Activated CD4-positive, alpha-beta T cell treated with anti-CD3 and anti-CD28 coated beads for 36 hours (primary cell): ENCODE results near the gene EPB41L2. TPM values are rescaled to one million over a fixed set of nuclear protein-coding genes. Genes with fewer than 3 reads are reported as not detected.
"Not testable (repeated sequence)": the region's sequence is repeated elsewhere in the genome, so short reads cannot be mapped to it uniquely, and the experiment has no call there.

ENCODE experiments used
- ATAC-seq: fragments of 200-7000 bp; cut with Tn5 transposase; one replicate; pipeline ENCODE4 v1.10.0; 2021; ENCODE audit warnings: mild to moderate bottlenecking, moderate library complexity
- CTCF ChIA-PET: fragments of 350-600 bp; sonication (Branson Sonifier 250); formaldehyde crosslinking; loops from one replicate; lab custom pipeline; 2021; ENCODE audit warnings: antibody characterized with exemption; lab: Charles Lee
- POLR2A ChIA-PET: fragments of 350-600 bp; sonication (Branson Sonifier 250); formaldehyde crosslinking; loops from one replicate; lab custom pipeline; 2021; ENCODE audit warnings: antibody characterized with exemption, inconsistent platforms; lab: Charles Lee
- DNase-seq: peaks from one replicate; pipeline ENCODE4 v3.0.0-alpha.2; 2020
- H3K27ac Mint-ChIP-seq: one replicate; pipeline ENCODE4 v1.8.0; 2021; ENCODE audit warnings: mixed read lengths
- H3K27me3 Mint-ChIP-seq: one replicate; pipeline ENCODE4 v1.8.0; 2021; ENCODE audit warnings: mixed read lengths
- H3K36me3 Mint-ChIP-seq: one replicate; pipeline ENCODE4 v1.8.0; 2021; ENCODE audit warnings: low read depth, mixed read lengths
- H3K4me1 Mint-ChIP-seq: one replicate; pipeline ENCODE4 v1.8.0; 2021; ENCODE audit warnings: mixed read lengths
- H3K4me3 Mint-ChIP-seq: one replicate; pipeline ENCODE4 v1.8.0; 2021; ENCODE audit warnings: mild to moderate bottlenecking, moderate library complexity, mixed read lengths
- H3K9me3 Mint-ChIP-seq: one replicate; pipeline ENCODE4 v1.8.0; 2021; ENCODE audit warnings: low read depth, mixed read lengths
- intact Hi-C, 2 experiments: fragments of 100-400 bp; cut with DNase I in 1 of 2; cut with micrococcal nuclease in 1 of 2; formaldehyde crosslinking; loops; one replicate each; pipeline versions ENCODE4 v1.14.2 to v1.15.1; 2022 to 2024; cut with DNase I, micrococcal nuclease
- total RNA-seq, 2 experiments: library from RNA; stranded (reverse); gene quantifications; one replicate each; pipeline ENCODE4 v1.2.3, GENCODE V29; 2021

Gene EPB41L2
- total RNA-seq, 2 experiments from 2014 or later, result 33.3 to 43.4 TPM

DNA sequence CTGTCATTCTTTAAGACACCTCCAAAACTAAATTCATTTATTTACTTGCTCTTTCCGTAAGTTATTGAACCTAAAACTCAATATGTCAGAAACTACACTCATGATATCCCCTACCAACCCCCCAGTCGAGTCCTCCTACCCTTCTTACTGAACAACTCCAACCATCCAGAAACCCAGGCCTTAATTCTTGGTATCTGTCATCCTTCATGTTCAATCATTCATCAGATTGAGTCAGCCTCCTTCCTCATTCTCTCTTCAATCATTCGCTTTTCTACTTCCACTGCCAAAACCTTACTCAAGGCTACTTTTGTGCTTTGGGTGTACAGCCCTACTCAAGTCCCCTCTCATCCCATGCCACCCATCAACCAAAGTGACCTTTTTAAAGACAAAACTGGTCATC lies 140.1 kb downstream of the EPB41L2 start:
- Mint-ChIP-seq H3K36me3 (peaks cover 2% of the 10 kb centered on the region), H3K27me3 (no peaks in the 10 kb centered on the region), H3K27ac (no peak overlapping the region), H3K4me1 (no peaks in the 10 kb centered on the region), H3K4me3 (no peak overlapping the region), H3K9me3 (no peaks in the 10 kb centered on the region)
- DNase-seq, result no peak
- ATAC-seq, result no peak
- ChIA-PET CTCF (no interaction called here), POLR2A (no interaction called here)
- intact Hi-C loops, result no loop called here

DNA sequence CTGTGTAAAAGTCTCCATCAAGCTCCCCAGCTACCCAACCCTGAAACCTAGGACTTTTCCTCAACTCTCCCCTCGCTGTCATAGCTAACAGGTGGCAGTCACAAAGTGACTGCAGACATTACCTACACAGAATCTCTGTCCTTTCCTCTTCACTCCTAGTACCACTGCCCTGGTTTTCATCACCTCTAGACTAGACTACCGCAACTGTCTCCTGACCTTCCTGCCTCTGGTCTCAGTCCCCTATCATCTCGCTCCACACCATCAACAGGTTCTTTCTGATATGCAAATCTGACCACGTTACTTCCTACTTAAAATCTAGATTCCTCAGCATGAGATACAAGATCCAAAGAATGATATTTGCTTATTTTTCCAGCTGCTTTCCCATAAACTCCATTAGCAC lies 142.1 kb downstream of the EPB41L2 start:
- Mint-ChIP-seq H3K36me3 (peaks cover 1% of the 10 kb centered on the region), H3K27me3 (no peaks in the 10 kb centered on the region), H3K27ac (no peak overlapping the region), H3K4me1 (no peaks in the 10 kb centered on the region), H3K9me3 (no peaks in the 10 kb centered on the region), H3K4me3 (no peak overlapping the region)
- ATAC-seq (no peak), DNase-seq (no peak)
- ChIA-PET POLR2A (no interaction called here), CTCF (interaction anchor here (0.6 to 1.4 kb wide), 2 partner anchors 8 to 15 kb away, joined by 3 read pairs; no protein-coding TSS in a partner anchor)
- intact Hi-C loops, result no loop called here

DNA sequence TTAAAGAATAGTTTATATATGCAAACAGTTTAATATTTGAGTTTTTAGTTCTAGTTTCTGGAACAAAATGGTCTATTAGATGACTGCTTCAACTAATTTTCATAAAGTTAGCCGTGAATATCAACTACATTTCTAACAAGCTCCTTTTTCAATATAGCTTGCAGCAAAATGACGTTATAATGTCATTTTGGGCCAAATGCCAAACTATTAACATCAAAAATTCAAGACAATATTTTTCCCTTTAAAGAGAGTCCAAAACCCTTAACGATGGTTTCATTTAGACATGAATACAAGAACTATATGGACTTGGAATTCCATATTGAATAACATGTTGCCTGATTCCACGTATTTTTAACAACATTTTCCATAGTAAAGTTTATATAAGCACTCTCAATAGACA lies 144.9 kb downstream of the EPB41L2 start:
- CTCF ChIA-PET, result interaction anchor here (0.6 kb wide), 2 partner anchors 196 to 343 kb away, joined by 3 read pairs; no protein-coding TSS in a partner anchor
- H3K4me1 Mint-ChIP-seq, result peaks cover 2% of the 10 kb centered on the region
- no peak for DNase-seq
- intact Hi-C loops, result no loop called here
- H3K4me3 Mint-ChIP-seq, result no peak overlapping the region
- H3K27ac Mint-ChIP-seq, result no peak overlapping the region
- H3K9me3 Mint-ChIP-seq, result no peaks in the 10 kb centered on the region
- H3K36me3 Mint-ChIP-seq, result no peaks in the 10 kb centered on the region
- POLR2A ChIA-PET, result no interaction called here
- ATAC-seq, result no peak
- H3K27me3 Mint-ChIP-seq, result no peaks in the 10 kb centered on the region

DNA sequence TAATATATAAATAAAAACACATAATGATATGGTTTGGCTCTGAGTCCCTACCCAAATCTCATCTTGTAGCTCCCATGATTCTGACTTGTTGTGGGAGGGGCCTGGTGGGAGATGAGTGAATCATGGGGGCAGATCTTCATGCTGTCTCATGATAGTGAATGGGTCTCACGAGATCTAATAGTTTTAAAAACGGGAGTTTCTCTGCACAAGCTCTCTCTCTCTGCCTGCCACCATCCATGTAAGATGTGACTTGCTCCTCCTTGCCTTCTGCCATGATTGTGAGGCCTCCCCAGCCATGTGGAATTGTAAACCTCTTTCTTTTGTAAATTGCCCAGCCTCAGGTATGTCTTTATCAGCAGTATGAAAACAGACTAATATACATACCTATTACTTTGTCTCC lies 147.4 kb downstream of the EPB41L2 start:
- peaks cover 10% of the 10 kb centered on the region for H3K4me1 Mint-ChIP-seq
- CTCF ChIA-PET, H3K36me3 Mint-ChIP-seq, intact Hi-C loops, H3K27me3 Mint-ChIP-seq, POLR2A ChIA-PET, H3K9me3 Mint-ChIP-seq, H3K4me3 Mint-ChIP-seq, H3K27ac Mint-ChIP-seq, ATAC-seq, DNase-seq: not testable (repeated sequence)

DNA sequence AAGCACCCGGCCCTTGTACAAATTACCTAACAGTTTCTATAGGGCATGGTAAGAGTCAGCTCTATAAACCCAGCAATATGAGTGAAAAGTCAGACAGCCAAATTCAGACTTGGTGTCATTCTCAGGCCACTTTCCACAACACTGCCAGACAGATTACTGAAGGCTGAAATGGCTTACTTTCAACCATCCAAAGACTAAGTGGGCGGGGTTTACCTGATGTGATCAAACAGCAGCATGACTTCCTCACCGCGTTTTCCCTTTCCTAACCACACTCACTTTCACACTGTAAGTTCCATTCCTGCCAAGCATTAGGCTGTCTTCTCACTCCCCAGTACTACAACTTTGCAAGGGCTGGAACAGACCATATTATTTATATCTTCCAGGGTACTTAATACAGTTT lies 149.9 kb downstream of the EPB41L2 start:
- ATAC-seq (peak; percentile 80), DNase-seq (peak; percentile 21)
- CTCF ChIA-PET, result no interaction called here
- Mint-ChIP-seq H3K27ac (no peak overlapping the region), H3K4me3 (no peak overlapping the region), H3K36me3 (peaks cover 2% of the 10 kb centered on the region), H3K4me1 (peaks cover 12% of the 10 kb centered on the region), H3K27me3 (no peaks in the 10 kb centered on the region), H3K9me3 (peaks cover 4% of the 10 kb centered on the region)
- intact Hi-C loops, result no loop called here
- POLR2A ChIA-PET, result no interaction called here

DNA sequence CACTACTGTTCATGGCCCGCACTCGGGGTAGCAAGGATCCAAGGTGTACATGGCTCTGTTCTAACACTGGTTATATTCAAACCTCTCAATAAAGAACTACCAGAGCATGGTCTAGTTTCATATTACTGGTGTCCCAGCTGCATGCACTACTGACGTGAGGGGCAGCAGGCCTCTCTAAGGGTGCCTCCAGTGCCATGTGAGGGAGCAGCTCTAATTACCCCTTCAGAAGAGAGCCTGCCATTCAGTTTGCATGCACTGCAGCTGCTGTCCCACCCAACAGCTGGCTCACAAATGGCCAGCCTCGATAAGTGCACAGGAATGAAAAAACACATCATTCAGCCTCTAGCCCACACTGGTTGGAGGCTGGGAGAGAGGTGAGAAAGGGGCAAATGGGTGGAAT lies 150.6 kb downstream of the EPB41L2 start:
- no peaks in the 10 kb centered on the region for H3K27me3 Mint-ChIP-seq
- peaks cover 4% of the 10 kb centered on the region for H3K9me3 Mint-ChIP-seq
- intact Hi-C loops, result no loop called here
- no peak for ATAC-seq
- ChIA-PET POLR2A (no interaction called here), CTCF (no interaction called here)
- H3K36me3 Mint-ChIP-seq, result peaks cover 2% of the 10 kb centered on the region
- no peak overlapping the region for H3K4me3 Mint-ChIP-seq
- peaks cover 13% of the 10 kb centered on the region for H3K4me1 Mint-ChIP-seq
- H3K27ac Mint-ChIP-seq, result no peak overlapping the region
- no peak for DNase-seq

DNA sequence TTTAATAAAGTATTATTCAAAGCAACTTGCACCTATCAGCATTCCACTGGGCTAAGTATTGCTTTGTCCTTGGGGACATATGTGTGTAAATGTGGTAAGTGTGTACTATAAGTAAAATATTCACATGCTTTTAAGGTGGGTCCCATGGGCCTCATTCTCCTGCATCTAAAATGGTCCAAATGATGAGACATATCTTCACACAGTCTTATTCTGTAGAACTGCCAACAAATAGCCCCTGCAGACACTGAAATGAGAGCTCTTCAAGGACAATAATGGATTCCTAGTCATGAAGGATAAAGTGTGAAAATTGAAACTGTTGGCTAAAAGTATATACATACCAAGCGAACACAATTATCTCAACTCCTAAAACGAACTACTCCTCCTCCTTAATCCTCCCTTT lies 154.1 kb downstream of the EPB41L2 start:
- intact Hi-C loops, result no loop called here
- Mint-ChIP-seq H3K27ac (no peak overlapping the region), H3K27me3 (no peaks in the 10 kb centered on the region), H3K4me1 (peaks cover 13% of the 10 kb centered on the region), H3K4me3 (no peak overlapping the region), H3K9me3 (peaks cover 4% of the 10 kb centered on the region), H3K36me3 (peaks cover 2% of the 10 kb centered on the region)
- POLR2A ChIA-PET, result no interaction called here
- no peak for DNase-seq
- CTCF ChIA-PET, result no interaction called here
- no peak for ATAC-seq

DNA sequence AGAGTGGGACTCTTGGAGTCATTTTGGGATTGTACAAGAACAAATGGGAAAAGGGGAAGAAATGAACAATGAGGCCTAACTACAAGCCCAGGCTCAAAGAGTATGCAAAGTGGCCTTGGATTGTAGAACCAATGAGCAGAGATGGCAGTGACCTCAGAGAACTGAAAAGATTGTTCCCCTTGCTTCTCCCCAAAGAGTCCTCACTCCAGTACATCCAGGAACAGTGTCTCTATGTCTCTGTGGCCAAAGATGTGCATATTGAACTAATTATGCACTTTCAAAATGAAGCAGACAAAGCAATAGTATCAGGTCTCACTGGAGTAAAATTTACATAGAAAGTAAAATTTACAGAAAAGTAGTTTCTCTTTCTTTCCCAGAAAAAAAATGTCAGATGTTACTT lies 154.9 kb downstream of the EPB41L2 start:
- POLR2A ChIA-PET, result no interaction called here
- Mint-ChIP-seq H3K27me3 (no peaks in the 10 kb centered on the region), H3K9me3 (peaks cover 4% of the 10 kb centered on the region), H3K4me1 (peaks cover 11% of the 10 kb centered on the region), H3K4me3 (no peak overlapping the region), H3K36me3 (peaks cover 2% of the 10 kb centered on the region), H3K27ac (no peak overlapping the region)
- intact Hi-C loops, result no loop called here
- no peak for DNase-seq
- ATAC-seq, result no peak
- CTCF ChIA-PET, result no interaction called here

DNA sequence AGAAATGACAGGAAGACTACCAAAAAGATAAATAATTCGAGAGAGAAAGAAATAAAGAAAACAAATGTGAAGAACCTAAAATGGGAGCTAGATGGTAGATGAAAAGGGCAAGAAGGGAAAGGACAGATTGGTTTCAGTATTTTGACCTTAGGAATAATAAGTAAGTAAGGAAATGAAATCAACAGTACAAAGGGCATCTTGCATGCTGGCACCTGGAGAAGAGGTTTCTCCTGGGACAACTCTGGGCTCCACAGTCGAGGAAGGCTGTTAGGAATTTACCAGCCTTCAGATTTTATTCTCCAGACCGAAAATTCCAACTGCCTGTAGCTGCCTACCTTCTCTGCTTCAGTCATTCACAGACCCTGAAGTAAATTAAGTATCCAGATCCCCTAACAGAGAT lies 155.4 kb downstream of the EPB41L2 start:
- peaks cover 2% of the 10 kb centered on the region for H3K36me3 Mint-ChIP-seq
- intact Hi-C loops, result no loop called here
- DNase-seq (no peak), ATAC-seq (no peak)
- H3K27me3 Mint-ChIP-seq, result no peaks in the 10 kb centered on the region
- CTCF ChIA-PET, result no interaction called here
- peaks cover 6% of the 10 kb centered on the region for H3K4me1 Mint-ChIP-seq
- POLR2A ChIA-PET, result no interaction called here
- H3K27ac Mint-ChIP-seq, result no peak overlapping the region
- H3K9me3 Mint-ChIP-seq, result peaks cover 4% of the 10 kb centered on the region
- no peak overlapping the region for H3K4me3 Mint-ChIP-seq

DNA sequence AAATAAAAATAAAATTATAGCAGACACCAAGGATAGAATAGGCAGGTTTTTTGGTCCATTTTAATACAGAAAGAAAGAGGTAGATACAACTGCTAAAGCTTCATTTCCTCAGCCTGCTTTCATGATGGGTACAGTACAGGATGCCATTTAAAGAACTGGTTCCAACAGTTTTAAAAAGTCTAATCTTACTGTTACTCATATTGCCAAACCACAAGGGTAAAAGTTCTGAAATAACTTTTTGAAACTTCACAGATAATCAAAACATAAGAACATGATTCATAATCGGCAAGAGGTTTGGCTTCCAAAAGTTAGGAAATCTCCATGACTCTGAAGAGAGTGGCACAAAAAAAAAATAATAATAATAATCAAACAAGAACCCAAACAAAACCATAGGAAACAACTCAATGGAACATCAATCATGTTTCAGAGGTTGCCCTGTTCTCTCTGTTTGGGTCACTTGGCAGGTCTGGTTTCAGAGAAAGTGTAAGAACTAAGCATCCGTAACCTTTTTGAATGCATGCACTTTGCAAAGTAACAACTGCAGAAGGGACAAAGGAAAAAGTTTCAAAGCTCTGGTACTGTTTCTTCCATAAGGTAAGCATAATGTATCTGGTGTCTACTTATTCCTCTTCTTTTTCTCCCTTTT lies 156.2 kb downstream of the EPB41L2 start:
- Mint-ChIP-seq H3K36me3 (peaks cover 2% of the 10 kb centered on the region), H3K27me3 (no peaks in the 10 kb centered on the region), H3K27ac (no peak overlapping the region), H3K9me3 (peaks cover 4% of the 10 kb centered on the region), H3K4me3 (no peak overlapping the region), H3K4me1 (peaks cover 3% of the 10 kb centered on the region)
- ATAC-seq (no peak), DNase-seq (no peak)
- intact Hi-C loops, result no loop called here
- CTCF ChIA-PET, result interaction anchor here (0.8 to 1.1 kb wide), 2 partner anchors 13 to 22 kb away, joined by 3 read pairs; no protein-coding TSS in a partner anchor
- POLR2A ChIA-PET, result no interaction called here

DNA sequence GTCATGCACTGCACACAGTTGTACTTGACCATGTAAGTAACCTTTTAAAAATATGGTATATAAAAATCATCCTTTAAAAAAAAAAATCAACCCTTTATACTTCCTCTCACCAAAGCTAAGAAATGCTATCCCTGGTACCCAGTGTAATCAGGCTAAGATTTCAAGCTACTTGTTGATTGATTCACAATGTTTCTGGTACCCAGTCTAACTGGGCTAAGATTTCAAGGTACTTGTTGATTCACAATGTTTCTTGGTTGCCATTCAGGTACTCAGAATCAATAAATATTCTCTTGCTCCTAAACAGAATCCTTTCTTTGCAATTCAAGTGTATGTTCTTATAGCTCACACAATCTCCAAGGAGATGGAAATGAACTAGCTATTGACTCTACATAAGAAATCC lies 159.4 kb downstream of the EPB41L2 start:
- H3K4me1 Mint-ChIP-seq, result peaks cover 3% of the 10 kb centered on the region
- no peaks in the 10 kb centered on the region for H3K27me3 Mint-ChIP-seq
- DNase-seq (no peak), ATAC-seq (no peak)
- ChIA-PET POLR2A (interaction anchor here (0.6 kb wide), 1 partner anchor 629 kb away, joined by 3 read pairs; no protein-coding TSS in a partner anchor), CTCF (interaction anchor here (0.9 to 1.2 kb wide), 2 partner anchors 18 to 19 kb away, joined by 3 to 4 read pairs; no protein-coding TSS in a partner anchor)
- H3K27ac Mint-ChIP-seq, result no peak overlapping the region
- intact Hi-C loops, result no loop called here
- no peak overlapping the region for H3K4me3 Mint-ChIP-seq
- no peaks in the 10 kb centered on the region for H3K9me3 Mint-ChIP-seq
- no peaks in the 10 kb centered on the region for H3K36me3 Mint-ChIP-seq

DNA sequence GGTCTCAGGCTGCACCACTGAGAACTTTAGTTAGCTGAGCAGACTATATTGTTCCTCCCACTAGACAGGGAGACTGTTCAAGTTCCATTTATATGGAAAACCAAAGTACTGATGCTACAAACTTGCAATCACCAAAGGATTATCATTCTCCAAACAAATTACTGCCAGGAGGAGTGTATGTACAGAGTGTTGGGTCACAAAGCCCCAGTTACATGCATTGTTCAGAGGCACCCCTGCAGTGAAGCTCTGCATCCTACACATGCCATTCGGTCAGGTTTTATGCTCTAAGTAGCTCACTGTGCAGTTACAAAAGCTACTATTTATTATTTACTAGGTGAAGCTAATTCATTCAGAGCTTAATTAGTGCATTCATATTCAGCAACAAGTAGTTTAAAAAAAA lies 160.0 kb downstream of the EPB41L2 start:
- CTCF ChIA-PET, result interaction anchor here (0.6 to 1.2 kb wide), 3 partner anchors 17 to 206 kb away, joined by 3 to 4 read pairs (median 3); no protein-coding TSS in a partner anchor
- Mint-ChIP-seq H3K27me3 (no peaks in the 10 kb centered on the region), H3K27ac (no peak overlapping the region), H3K4me1 (peaks cover under 1% of the 10 kb centered on the region), H3K36me3 (no peaks in the 10 kb centered on the region), H3K9me3 (no peaks in the 10 kb centered on the region), H3K4me3 (no peak overlapping the region)
- POLR2A ChIA-PET, result interaction anchor here (0.6 kb wide), 1 partner anchor 630 kb away, joined by 3 read pairs; no protein-coding TSS in a partner anchor
- DNase-seq (no peak), ATAC-seq (no peak)
- intact Hi-C loops, result no loop called here
